ENCODE results near the gene SLU7. TPM values are rescaled to one million over a fixed set of nuclear protein-coding genes. Genes with fewer than 3 reads are reported as not detected.

The SLU7 gene
- total RNA-seq = 73.1 and 102 TPM in 2 replicates

DNA sequence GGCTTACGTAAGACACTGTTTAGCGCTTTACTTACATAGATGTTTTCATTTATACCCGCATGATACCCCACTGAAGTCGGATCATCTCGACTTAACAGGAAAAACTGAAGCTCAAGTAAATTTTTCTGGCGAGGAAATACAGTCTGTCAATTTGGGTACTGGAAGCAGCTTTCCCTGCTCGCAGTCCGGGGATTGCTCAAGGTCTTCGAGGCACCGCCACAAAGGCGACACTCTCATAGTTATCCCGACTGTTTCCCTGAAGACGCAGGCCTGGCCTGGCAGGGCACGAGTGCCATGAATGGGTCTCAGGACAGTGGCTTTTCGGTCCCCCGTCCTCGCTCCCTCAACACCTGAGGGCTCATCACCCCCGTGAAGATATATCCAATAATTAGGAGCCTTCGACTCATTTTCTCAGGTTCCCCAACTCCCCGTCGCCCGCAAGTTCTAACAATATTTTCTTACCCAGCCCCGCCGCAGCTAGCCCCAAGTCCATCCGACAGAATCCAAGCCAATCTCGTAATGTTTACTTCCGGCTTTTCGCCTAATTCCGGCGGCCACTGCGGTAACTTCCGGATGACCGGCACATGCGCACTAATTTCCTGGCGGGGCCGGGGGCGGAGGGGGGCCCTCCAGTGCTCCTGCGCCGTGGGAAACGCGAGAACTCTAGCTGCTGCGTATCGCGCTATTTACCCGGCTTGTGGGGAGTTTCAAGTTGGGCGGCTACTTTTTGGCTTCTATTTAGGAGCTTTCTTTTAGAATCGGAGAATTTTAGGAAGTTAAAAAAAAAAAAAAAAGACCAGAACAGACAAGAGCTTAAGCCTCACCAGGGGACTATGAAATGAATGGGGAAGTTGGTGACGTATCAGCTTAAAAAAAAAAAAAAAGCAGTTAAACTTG, at the start of gene SLU7:
Gene SLU7 (minus strand): TSS at position 521 of the 897 bp plus-strand sequence. CDS start 3,787 bp downstream, outside the sequence.

DNA sequence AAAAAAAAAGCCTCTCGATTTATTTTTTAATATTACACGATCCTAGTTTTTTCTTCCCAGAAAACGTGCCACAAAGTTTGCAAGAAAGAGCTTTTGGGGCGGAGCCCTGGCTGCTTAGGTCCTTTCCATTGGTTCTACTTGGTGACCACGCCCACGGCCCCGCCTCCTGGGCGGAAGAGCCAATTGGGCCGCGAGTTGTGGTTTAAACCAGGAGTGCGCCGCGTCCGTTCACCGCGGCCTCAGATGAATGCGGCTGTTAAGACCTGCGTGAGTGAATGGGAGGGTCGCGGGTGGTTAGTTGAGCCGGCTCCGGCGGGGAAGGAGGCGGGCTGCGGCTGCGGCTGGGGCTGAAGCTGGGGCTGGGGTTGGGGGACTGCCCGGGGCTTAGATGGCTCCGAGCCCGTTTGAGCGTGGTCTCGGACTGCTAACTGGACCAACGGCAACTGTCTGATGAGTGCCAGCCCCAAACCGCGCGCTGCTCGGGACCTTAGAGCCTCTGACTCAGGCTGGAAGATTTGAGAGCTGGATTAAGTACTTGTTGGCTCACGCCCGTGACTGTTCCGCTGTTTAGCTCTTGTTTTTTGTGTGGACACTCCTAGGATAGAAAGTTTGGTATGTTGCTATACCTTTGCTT, 2.9 kb upstream of the SLU7 start, which contains the start of gene PTTG1:
Gene PTTG1 (plus strand): TSS at position 231 of the 634 bp plus-strand sequence. CDS start 458 bp downstream, outside the sequence.

DNA sequence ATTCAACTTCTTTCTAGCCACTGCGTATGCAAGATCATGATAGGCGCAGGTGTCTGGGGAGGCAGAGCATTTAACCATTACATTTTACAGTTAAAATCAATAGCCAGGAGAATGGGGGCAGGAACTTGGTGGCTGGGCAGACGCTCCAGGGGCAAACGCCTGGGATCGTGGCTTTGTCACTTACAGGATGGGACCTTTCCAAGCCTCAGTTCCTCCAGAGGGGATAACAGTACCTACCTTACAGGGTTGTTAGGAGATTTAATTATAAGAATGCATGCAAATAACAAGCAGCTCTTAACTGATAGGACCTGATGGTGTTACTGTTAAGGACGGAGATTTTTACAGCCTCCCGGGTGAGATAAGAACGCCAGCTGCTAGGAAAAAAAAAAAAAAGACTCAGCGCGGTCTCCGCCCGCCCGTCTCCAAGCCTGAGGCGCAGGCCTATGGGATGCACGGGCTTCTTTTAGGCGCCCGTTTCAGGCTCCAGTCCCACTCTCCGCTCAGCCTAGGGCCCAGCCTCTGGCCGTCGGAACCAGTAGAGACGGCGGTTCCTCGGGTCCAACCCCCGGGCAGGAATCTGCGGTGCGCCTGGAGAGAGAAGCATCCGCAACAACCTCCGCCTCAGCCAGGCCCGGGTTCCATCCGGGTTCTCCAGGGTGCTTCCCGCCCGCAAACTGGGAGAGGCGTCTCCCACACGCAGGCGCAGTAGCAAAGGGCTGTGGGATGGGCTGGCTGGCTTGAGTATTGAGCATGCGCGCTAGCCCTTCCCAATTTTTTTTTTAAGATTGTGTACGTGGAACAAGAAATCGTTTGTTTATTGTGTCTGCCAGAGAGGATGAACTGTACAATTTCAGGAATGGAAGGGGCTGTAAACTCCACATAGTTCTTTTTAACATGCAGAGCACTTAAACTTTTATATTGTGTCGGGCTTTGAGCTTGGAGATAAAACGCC, 19.2 kb downstream of the SLU7 start, which contains the start of gene FAM200C:
Gene FAM200C (minus strand): TSS at position 653 of the 952 bp plus-strand sequence. CDS start 4,564 bp downstream, outside the sequence.

DNA sequence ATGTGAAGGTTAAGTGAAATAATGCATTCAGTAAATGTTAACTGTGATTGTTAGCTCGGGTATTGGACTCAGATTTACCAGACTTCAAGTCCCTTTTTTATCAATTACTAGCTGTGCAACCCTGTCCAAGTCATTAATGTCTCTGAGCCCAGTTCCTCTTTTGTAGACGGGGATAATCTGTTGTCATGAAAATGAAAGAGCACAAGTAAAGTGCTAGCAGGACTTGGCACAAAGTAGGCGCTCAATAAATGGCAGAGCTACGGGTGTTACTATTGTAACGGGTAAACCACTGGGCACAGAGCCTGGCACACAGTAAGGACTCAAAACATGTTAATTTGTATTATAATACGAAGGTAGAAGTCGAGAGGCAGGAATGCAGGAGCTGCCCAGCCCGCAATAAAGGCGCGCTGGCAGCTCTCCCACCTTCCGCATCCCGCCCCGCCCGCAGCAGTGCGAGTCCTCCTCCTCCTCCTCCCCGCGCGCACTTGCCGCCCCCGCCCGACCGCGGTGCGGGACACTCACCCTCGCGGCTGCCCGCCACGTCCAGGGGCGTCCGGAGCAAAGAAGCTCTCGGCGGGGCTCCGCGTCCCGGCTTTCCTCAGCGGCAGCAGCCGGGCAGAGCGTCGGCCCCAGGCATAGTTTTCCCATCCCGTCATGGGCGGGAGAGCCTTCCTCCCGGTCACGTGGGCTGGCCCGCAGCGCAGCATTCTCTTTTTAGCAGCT, 48.7 kb downstream of the SLU7 start, which contains the start of gene C1QTNF2:
Gene C1QTNF2 (minus strand): TSS at position 637 of the 723 bp plus-strand sequence. CDS start 15,615 bp downstream, outside the sequence.

Other genes with a start within 250 kb of the SLU7 start
- gene FABP6, start 189.6 kb downstream of the SLU7 start, total RNA-seq = not detected in 2 replicates
- gene CCNJL, start 106.5 kb downstream of the SLU7 start, total RNA-seq = 4.4 and 6.2 TPM in 2 replicates
- 0.15 TPM in 1 of 2 replicates, not detected in the other for gene C1QTNF2, start 48.5 kb downstream of the SLU7 start, total RNA-seq
- gene FAM200C, start 19.0 kb downstream of the SLU7 start, total RNA-seq = 2.6 and 6.5 TPM in 2 replicates
- gene PTTG1, start 2.8 kb upstream of the SLU7 start, total RNA-seq = 212 and 327 TPM in 2 replicates